GF-D8 (cell line): ENCODE data around the gene PEX6.
"Not testable (repeated sequence)": the region's sequence is repeated elsewhere in the genome, so short reads cannot be mapped to it uniquely, and the experiment has no call there.

ENCODE experiments used
- DNase-seq: peaks from one replicate; lab custom pipeline; 2025; lab: John Stamatoyannopoulos, UW

PEX6 gene

DNA sequence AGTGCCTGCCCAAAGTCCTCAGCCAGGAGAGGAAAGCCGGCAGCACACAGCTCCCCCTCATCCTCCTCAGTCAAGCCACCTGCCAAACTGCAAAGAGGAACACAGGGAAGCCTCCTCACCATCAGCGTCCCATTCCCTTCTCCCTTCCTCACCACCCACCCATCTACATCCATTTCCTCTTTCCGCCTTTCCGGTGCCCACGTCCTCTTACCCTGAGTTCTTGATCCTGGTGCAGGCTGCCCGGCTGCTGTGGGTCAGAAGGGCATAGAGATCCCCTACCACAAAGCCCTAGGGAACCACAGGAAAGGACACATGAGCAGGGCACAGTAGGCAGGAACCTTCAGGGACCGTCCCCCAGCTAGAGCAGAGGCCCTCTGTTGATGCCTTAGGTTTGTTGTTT, 12.4 kb downstream of the PEX6 start:
- no peak for DNase-seq

DNA sequence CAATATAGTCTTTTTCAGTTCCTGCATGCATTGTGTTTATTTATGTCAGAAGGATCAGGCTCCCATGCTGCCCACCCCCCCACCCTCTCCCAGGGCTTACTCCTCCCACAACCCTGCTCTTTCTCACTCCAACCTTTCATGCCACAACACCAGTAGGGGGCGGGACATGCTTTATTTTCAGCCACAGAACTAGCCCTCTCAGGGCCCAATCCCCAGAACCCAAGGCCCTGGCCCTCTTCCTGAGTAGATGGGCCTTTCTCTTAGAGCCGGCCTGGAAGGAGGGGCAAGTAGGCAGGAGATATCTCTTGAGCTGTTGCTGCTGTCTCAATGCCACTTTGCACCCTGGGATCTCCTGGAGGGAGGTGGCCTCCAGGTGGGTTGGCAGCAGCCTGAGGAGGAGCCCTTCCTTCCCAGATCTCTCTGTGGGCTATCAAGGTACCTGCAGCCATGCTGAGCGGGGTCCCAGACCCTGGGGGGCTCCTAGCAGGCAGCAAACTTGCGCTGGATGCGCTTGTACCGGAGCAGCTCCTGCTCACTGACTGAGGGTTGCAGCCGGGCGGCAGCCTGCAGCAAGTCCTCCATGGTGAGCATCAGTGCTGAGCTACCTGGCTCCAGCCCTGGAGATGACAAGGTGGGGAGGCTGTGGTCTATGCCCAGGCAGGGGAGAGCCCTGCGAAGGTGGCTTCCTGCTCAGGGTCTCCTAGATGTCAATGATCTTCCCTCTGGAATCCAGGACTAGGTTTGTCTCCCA, 15.0 kb downstream of the PEX6 start:
- DNase-seq = no peak

DNA sequence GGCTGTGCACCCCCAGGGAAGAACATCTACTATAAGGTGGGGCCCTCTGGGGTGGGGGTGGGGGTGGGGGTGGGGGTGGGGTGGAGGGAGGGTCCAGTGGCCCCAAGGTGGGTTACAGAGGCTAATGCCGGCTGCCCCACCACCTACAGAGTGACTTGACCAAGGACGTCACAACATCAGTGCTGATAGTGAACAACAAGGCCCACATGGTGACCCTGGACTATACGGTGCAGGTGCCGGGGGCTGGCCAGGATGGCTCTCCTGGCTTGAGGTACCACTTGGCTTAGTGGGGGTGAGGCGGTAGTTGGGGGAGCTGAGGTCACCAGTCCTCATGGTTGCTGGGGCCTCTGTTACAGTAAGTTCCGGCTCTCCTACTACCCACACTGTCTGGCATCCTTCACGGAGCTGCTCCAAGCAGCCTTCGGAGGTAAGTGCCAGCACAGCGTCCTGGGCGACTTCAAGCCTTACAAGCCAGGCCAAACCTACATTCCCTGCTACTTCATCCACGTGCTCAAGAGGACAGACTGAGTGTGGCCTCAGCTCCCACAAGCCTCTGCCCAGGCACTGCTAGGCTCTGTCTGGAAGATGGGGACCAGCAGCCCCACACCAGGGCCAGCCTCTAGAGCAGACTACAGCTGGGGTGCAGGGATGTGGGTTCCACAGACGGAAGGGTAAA, 15.7 kb downstream of the PEX6 start:
- no peak for DNase-seq

DNA sequence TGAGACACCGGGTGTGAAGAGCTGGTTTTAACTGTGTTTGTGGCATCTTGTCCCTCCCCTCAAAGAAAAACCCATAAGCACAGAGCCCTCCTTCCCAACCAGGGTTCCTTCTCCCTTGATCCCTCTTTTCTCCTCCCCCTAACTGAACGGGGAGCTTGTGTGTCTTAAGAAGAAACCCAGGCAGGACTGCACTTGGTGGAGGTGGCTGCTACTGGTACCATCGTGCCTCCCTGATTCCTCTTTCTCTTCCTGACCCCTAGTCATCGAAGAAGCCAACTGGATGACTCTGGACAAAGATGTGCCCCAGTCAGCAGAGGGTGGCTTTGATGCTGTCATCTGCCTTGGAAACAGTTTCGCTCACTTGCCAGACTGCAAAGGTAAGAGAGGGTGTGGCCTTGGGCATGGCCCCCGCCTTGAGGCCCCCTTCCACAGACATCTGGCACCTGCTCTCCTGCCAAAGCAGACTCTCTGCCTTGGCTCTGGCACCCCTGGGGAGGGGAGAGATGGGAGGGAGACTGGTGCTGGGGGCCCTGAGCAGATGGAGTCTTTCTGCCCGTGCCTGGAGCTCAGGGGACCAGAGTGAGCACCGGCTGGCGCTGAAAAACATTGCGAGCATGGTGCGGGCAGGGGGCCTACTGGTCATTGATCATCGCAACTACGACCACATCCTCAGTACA, 16.3 kb downstream of the PEX6 start:
- no peak for DNase-seq

DNA sequence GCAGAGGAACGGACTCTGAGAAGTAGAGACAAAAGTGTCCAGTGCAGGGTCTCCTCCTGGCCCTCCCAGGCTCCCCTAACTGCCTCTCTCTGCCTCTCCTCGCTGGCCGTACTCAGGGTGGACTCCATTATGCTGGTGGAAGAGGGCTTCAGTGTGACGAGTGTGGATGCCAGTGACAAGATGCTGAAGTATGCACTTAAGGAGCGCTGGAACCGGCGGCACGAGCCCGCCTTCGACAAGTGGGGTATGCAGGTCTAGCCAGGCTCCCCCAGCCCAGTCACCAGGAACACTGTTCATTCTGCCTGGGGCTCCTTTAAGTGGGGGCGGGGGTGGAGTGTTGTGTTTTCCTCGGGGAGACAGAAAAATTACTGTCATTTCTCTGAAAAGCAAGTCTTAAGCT, 16.9 kb downstream of the PEX6 start:
- DNase-seq = no peak

DNA sequence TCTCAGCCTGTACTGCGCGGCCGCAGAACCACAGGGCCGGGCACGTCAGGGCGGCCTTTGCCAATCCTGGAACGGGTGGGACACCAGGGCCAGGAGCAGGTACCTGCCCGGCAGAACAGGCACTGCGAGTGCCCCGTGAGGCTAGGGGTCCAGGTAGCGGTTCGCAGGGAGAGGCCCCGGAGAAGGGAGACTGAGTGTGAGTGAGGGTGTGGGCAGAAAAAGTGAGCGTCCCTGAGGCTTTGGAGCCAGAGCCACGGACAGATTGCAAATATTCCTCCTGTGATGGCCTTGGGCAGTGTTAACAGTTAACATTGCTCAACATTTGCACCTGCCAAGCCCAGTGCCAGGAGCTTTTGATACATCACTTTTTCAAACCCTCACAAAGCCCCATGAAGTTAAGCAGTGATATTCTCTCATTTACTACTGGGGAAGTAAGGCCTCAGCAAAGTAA, 17.9 kb downstream of the PEX6 start:
- no peak for DNase-seq

DNA sequence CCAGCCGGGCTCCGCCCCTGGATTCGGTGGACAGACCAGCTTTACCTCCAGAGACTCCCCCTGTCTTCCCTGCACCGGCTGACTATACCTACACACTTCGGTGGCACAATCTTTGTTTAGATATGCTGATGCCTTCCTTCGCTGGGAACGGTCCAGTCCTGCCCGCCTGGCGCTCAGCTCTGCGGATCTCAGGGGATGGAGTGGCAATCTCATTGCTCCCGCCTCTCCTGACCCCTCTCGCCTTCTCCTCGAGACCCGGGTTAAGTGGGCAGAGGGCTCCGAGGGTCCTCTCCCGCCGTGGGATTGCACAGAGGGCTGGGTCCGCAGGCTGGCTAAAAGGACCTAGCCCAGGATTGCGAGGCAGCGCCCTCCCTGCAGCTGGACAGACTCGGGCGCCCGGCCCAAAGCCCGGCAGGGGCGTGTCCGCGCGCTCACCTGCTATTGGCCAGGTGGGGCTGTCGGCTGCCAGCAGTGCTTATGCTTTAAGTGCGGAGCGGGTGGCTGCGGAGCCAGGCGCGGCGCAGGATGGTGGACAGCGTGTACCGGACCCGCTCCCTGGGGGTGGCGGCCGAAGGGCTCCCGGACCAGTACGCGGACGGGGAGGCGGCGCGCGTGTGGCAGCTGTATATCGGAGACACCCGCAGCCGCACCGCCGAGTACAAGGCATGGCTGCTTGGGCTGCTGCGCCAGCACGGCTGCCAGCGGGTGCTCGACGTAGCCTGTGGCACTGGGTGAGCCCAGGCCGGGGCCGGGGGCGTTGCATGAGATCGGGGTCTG, 18.6 kb downstream of the PEX6 start, which contains the start of gene GNMT:
Gene GNMT, plus strand, starts transcription at position 512 of the 777 bp plus-strand sequence. Its CDS starts 14 bp downstream, at position 526.
- no peak for DNase-seq

DNA sequence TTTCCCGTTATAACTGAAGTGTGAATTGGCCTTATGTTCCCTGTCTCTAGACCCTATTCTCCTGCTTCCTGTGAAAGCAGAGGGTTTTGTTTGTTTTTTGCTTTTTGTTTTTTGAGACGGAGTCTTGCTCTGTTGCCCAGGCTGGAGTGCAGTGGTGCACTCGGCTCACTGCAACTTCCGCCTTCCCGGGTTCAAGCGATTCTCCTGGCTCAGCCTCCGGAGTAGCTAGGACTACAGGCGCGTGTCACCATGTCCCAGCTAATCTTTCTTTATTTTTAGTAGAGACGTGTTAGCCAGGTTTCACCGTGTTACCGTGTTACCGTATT, 19.1 kb downstream of the PEX6 start:
- DNase-seq = no peak

DNA sequence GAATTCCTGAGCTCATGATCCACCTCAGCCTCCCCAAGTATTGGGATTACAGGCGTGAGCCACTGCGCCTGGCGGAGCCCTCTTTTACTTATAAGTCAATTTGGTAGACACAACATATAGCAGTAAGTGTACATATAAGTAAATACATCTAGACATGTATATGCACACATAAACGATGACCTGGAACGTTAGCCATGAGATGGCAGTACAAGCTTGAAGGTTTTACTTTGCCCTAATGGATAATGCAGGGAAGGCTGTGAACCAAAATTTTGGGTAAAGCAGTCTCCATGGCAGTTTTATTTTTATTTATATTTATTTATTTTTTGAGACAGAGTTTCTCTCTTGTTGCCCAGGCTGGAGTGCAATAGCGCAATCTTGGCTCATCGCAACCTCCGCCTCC, 20.9 kb downstream of the PEX6 start:
- no peak for DNase-seq

DNA sequence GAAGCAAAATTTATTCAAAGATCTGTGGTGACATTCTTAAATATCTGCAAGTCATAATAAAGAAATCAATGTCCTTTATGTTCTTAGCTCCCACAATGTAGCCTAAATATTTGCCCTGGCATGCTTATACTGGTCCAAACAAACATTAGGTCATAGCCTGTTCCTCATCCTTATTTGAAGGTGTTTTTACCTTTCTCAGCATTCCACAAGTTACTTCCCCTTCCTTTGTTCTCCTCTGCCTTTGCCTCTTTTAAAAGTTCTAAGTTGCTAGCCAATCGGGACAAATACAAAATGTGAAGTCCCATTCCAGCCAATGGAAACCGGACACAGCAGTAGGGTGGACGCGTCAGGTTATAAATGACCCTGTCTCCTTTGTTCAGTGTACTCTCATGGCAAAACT, 24.6 kb downstream of the PEX6 start:
- not testable (repeated sequence) for DNase-seq

DNA sequence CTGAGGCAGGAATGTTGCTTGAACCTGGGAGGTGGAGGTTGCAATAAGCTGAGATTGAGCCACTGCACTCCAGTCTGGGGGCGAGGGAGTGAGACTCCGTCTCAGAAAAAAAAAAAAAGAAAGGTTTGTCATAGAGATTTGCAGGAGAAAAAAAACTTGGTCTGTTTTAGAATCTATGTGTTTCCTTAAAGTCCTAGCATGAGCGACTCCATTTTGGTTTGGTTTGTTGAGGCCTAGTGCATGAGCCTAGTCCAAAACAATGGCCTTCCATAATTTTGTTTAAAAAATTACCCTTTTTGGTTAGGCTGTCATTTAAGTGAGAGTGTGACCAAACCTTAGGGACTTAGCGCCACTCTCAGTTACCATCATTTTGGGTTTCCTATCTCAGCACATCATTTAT, 26.6 kb downstream of the PEX6 start:
- DNase-seq = no peak

DNA sequence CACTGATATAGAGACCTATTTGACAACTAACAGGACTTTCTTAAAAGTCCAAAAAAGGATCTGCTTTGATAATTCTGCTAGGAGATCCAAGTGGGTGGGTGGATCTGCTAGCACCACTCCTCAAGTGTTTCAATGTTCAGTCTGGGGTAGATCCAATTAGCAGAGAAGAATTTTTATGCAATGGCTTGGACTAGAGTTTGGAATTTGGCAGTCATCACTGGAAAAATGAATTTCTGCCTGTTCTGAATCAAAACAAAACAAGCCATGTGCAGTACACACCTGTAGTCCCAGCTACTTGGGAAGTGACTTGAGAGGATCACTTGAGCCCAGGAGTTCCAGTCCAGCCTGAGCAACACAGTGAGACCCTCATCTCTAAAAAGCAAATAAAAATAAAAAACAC, 31.0 kb downstream of the PEX6 start:
- no peak for DNase-seq

DNA sequence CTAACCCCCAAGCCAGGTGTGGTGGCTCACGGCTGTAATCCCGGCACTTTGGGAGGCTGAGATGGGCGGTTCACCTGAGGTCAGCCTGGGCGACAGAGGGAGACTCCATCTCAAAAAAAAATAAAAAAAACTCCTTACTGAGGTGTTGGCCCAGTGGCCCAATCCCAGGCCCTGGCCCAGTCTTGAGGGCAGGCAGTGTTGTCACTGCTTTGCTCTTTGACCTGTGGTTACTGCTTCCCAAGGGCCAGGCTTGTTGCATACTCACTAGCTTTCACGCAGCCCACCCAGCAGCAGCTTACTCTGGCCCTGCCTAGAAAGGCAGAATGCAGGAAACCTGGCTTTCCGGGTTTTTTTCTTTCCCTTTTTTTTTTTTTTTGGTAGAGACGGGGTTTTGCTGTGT, 36.5 kb downstream of the PEX6 start:
- DNase-seq = no peak

DNA sequence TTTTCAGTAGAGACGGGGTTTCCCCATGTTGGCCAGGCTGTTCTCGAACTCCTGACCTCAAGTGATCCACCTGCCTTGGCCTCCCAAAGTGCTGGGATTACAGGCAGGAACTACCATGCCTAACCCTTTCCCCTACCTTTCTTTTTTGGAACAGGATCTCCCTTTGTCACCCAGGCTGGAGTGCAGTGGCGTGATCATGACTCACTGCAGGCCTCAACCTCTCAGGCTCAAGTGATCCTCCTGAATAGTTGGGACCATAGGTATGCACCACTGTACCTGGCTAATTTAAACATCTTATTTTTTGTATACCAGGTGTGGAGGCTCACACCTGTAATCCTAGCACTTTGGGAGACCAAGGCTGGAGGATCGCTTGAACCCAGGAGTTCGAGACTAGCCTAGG, 37.6 kb downstream of the PEX6 start:
- not testable (repeated sequence) for DNase-seq

DNA sequence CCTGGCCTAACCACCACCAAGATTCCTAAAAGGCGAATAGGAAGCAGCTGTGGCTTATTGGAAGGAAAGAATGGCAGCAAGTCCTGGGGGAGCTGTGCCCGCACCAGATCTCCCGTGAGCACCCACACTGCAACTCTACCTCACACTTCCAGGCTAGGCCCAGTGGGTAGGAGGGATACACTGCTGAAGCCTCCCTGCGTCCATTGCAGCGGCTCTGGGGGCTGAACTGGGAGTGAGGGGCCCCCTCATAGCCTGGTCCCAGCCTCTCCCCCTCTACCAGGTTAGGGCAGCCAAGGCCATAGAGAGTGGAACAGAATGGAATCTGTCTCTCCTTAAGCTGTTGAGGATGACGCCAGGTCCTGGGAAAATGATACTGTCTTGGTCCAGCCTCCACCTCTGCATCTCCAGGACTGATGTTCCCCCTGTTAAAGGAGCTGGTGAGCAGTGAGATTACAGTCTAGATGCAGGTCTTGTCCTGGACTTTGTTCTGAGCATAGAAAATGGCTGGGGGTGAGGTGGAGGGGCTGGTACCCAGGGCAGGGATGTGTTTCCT, 38.4 kb downstream of the PEX6 start:
- DNase-seq = no peak

DNA sequence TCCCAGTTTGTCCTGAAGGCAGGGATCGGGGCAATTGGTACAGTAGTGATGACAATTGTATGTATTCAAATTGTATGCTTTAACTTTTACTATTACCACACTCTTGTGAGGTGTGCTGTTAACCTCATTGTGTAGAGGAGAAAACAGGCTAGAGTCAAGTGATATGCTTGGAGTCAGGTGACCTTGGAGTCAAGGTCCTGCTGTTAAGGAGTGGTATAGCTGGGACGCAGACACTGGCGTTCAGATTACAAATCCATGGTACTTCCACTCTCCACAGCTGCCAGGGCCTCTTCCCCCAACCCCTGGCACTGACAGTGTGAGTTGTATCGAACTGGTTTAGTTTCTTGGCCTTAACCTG, 39.2 kb downstream of the PEX6 start:
- DNase-seq = no peak

DNA sequence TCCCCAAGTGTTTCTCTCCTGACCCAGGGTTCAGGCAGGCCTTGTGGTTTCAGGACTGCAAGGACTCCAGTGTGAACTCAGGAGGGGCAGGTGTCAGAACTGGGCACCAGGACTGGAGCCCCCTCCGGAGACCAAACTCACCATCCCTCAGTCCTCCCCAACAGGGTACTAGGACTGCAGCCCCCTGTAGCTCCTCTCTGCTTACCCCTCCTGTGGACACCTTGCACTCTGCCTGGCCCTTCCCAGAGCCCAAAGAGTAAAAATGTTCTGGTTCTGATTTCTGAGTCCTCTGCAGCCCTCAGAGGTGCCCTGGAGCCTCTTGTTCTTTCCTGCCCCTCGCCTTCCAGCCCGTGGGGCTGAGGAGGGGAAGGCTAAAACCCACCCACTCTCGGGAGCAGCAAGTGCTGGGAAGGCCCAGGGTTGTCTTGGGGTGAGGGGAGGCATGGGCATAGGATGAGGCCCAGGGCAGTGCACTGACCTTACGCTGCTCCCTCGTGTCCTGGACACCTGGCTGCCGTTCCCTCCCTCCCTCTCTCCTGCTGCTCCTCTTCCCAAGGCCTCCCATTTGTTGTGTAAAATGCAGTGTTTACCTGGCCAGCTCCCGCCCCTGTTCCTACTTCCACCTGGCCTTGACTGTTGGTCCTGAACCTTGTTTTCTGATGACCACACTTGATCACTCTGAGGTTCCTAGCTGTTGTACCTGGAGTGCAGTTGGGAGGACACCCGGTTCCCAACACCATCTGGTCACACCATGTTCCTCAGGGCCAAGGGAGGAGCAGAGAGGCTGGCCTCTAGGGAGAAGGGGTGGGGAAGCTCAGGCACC, 39.8 kb downstream of the PEX6 start:
- DNase-seq = no peak

DNA sequence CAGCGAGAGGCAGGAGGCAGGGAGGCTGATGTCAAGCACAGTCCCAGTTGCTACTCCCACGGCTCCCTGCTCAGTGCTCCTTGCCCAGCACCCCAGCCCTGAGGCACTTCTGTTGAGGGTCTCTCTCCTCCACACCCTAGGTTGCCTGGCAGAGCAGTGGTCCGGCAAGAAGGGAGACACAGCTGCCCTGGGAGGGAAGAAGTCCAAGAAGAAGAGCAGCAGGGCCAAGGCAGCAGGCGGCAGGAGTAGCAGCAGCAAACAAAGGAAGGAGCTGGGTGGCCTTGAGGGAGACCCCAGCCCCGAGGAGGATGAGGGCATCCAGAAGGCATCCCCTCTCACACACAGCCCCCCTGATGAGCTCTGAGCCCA, 40.6 kb downstream of the PEX6 start:
- no peak for DNase-seq

DNA sequence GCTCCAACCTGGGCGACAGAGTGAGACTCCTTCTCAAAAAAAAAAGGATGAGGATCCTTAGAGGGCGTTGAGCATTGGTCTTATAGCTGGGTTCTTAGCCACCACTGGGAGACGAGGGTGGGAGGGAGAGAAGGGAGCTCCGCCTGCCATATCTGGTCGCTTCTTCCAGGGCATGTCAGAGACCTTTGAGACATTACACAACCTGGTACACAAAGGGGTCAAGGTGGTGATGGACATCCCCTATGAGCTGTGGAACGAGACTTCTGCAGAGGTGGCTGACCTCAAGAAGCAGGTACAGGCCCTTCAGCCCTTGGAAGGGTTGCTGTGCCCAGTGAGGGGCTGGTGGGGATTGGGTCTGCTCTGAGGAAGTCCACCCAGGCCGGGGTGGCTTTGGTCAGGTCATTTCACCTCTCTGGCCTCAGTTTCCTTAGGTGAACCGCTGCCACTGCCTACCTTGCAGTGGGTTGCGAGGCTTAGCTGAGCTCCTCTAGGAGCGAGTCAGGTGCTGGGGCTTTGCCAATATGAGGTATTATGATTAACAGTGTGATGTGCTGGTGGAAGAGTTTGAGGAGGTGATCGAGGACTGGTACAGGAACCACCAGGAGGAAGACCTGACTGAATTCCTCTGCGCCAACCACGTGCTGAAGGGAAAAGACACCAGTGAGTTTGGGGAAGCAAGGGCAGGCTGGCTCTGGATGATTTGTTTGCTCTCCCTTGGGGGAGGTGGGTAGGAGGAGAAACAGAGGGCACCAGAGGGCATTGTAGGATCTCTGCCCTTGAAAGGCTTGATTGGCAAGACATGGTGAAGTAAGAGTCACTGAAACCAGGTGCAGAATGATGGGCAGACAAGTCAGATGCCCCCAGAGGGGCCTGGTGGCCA, 41.2 kb downstream of the PEX6 start:
- DNase-seq = no peak

DNA sequence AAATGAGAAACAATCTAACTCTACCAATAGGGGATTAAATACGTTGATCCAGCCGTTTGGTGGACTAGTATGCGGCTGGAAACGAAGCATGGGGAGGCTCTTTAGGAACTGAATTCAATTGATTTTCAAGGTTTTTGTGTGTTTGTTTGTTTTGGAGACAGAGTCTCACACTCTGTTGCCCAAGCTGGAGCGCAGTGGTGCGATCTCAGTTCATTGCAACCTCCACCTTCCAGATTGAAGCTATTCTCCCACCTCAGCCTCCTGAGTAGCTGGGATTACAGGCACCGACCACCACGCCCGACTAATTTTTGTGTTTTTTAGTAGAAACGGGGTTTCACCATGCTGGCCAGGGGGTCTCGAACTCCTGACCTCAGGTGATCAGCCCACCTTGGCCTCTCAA, 42.6 kb downstream of the PEX6 start:
- no peak for DNase-seq
